ENCODE measurements around the gene LUZP2.

- TF ChIP-seq CTCF (IDR thresholded peaks at IDR 0.05) (no peak), POLR2A (IDR thresholded peaks at IDR 0.05) (no peak)
These were observed 242.8 kb downstream of the LUZP2 start for GRCh38 chr11:24739637-24740036.
